CD4-positive, alpha-beta T cell (primary cell): ENCODE measurements around the gene UQCRFS1. TPM values are rescaled to one million over a fixed set of nuclear protein-coding genes. Genes with fewer than 3 reads are reported as not detected.

Experiments used
- ATAC-seq: fragments of 200-7000 bp; cut with Tn5 transposase; one replicate; pipeline ENCODE4 v1.10.0; 2022; ENCODE audit warnings: mild to moderate bottlenecking; ENCODE audit not compliant: poor library complexity
- CTCF ChIA-PET: fragments of 350-600 bp; sonication (Branson Sonifier 250); formaldehyde crosslinking; loops from one replicate; lab custom pipeline; 2021; ENCODE audit warnings: antibody characterized with exemption, inconsistent platforms; lab: Charles Lee
- POLR2A ChIA-PET: fragments of 350-600 bp; sonication (Branson Sonifier 250); formaldehyde crosslinking; loops from one replicate; lab custom pipeline; 2021; ENCODE audit warnings: antibody characterized with exemption, inconsistent platforms; lab: Charles Lee
- DNase-seq, 14 experiments: peaks; one replicate each; pipeline ENCODE4 v3.0.0-alpha.2; 2013 to 2020; ENCODE audit warnings: mixed read lengths in 2 of 14
- H3K27ac ChIP-seq, 2 donors: one replicate each; pipeline versions ENCODE4 v1.5.1 to v1.7.0; 2013; ENCODE audit warnings: low read length in 2 of 2, low read depth in 1 of 2, mild to moderate bottlenecking in 1 of 2
- H3K27me3 ChIP-seq, 2 experiments: 1 replicate in 1 of 2; 2 replicates in 1 of 2; pipeline versions ENCODE4 v1.6.1 to v1.7.0; 2013; ENCODE audit warnings: low read length in 2 of 2, control low read depth in 1 of 2, mild to moderate bottlenecking in 1 of 2, moderate library complexity in 1 of 2; ENCODE audit not compliant: insufficient read depth in 2 of 2, control insufficient read depth in 1 of 2
- H3K36me3 ChIP-seq: one replicate; pipeline ENCODE4 v1.6.1; 2013; ENCODE audit warnings: low read length, control low read depth; ENCODE audit not compliant: insufficient read depth
- H3K4me1 ChIP-seq: one replicate; pipeline ENCODE4 v1.6.1; 2013; ENCODE audit warnings: low read length, control low read depth; ENCODE audit not compliant: insufficient read depth
- H3K4me3 ChIP-seq: one replicate; pipeline ENCODE4 v1.5.1; 2013; ENCODE audit warnings: mild to moderate bottlenecking, low read length, moderate library complexity
- H3K9me3 ChIP-seq, 2 experiments: 1 replicate in 1 of 2; 2 replicates in 1 of 2; pipeline versions ENCODE4 v1.6.1 to v1.7.0; 2013; ENCODE audit warnings: low read length in 2 of 2, mild to moderate bottlenecking in 2 of 2, control low read depth in 1 of 2, moderate library complexity in 1 of 2; ENCODE audit not compliant: control insufficient read depth in 1 of 2, insufficient read depth in 1 of 2
- H3K27ac Mint-ChIP-seq: one replicate; pipeline ENCODE4 v1.8.0; 2020; ENCODE audit warnings: mixed read lengths
- H3K27me3 Mint-ChIP-seq: one replicate; pipeline ENCODE4 v1.8.0; 2021; ENCODE audit warnings: mixed read lengths
- H3K36me3 Mint-ChIP-seq: one replicate; pipeline ENCODE4 v1.8.0; 2021; ENCODE audit warnings: low read depth, mixed read lengths
- H3K4me1 Mint-ChIP-seq: one replicate; pipeline ENCODE4 v1.8.0; 2021; ENCODE audit warnings: low read depth, mixed read lengths
- H3K4me3 Mint-ChIP-seq: one replicate; pipeline ENCODE4 v1.8.0; 2020; ENCODE audit warnings: mild to moderate bottlenecking, mixed read lengths
- H3K9me3 Mint-ChIP-seq: one replicate; pipeline ENCODE4 v1.8.0; 2020; ENCODE audit warnings: mixed read lengths
- intact Hi-C, 2 experiments: fragments of 100-400 bp; cut with DNase I in 1 of 2; cut with micrococcal nuclease in 1 of 2; formaldehyde crosslinking; loops; one replicate each; pipeline versions ENCODE4 v1.15.1 to v1.9.0; 2023 to 2025; cut with DNase I, micrococcal nuclease
- total RNA-seq, 174 experiments: library from RNA in 2 of 174; stranded (reverse) in 2 of 174; gene quantifications; one replicate each; pipeline ENCODE4 v1.2.3 and lab custom pipeline; 2021 to 2026
- TF ChIP-seq, protein P1 (sequence below): fragments of 200-600 bp; IDR thresholded peaks from one replicate; pipeline ENCODE4 v1.8.0; 2022; ENCODE audit warnings: antibody characterized with exemption, mild to moderate bottlenecking

UQCRFS1 gene
- total RNA-seq, 2 experiments from 2014 or later = 30.5 TPM

DNA sequence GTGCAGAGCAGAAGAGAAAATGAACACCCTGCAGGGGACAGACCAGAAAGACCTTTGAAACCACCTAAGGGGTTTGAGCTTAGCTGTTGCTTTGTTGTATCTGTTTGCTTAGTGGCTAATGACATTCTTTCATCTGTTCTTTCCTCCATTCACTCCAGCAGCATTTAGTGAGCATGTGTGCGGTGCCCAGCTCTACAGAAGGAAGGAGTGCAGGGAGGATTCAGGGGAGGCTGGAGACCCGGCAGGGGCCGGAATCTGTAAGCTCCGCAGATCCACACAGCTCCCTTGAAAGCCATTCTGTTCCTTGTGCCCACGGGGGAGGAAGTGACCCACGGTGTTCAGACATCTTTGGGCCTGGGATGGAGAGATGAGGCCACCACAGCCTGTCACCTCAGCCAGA is 27.5 kb downstream of the UQCRFS1 start:
- POLR2A ChIA-PET = no interaction called here
- Mint-ChIP-seq H3K27me3 (no peaks in the 10 kb centered on the region), H3K4me1 (no peaks in the 10 kb centered on the region), H3K9me3 (no peaks in the 10 kb centered on the region), H3K27ac (no peak overlapping the region), H3K36me3 (no peaks in the 10 kb centered on the region), H3K4me3 (no peak overlapping the region)
- CTCF ChIA-PET = no interaction called here
- Histone ChIP-seq H3K36me3 (no peaks in the 10 kb centered on the region), H3K4me3 (no peak overlapping the region), H3K27ac (no peak overlapping the region), H3K27me3 (no peaks in the 10 kb centered on the region), H3K9me3 (no peaks in the 10 kb centered on the region), H3K4me1 (no peaks in the 10 kb centered on the region)
- TF ChIP-seq, protein P1, sequence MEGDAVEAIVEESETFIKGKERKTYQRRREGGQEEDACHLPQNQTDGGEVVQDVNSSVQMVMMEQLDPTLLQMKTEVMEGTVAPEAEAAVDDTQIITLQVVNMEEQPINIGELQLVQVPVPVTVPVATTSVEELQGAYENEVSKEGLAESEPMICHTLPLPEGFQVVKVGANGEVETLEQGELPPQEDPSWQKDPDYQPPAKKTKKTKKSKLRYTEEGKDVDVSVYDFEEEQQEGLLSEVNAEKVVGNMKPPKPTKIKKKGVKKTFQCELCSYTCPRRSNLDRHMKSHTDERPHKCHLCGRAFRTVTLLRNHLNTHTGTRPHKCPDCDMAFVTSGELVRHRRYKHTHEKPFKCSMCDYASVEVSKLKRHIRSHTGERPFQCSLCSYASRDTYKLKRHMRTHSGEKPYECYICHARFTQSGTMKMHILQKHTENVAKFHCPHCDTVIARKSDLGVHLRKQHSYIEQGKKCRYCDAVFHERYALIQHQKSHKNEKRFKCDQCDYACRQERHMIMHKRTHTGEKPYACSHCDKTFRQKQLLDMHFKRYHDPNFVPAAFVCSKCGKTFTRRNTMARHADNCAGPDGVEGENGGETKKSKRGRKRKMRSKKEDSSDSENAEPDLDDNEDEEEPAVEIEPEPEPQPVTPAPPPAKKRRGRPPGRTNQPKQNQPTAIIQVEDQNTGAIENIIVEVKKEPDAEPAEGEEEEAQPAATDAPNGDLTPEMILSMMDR = no peak
- intact Hi-C loops = no loop called here
- DNase-seq (no peak), ATAC-seq (no peak)

DNA sequence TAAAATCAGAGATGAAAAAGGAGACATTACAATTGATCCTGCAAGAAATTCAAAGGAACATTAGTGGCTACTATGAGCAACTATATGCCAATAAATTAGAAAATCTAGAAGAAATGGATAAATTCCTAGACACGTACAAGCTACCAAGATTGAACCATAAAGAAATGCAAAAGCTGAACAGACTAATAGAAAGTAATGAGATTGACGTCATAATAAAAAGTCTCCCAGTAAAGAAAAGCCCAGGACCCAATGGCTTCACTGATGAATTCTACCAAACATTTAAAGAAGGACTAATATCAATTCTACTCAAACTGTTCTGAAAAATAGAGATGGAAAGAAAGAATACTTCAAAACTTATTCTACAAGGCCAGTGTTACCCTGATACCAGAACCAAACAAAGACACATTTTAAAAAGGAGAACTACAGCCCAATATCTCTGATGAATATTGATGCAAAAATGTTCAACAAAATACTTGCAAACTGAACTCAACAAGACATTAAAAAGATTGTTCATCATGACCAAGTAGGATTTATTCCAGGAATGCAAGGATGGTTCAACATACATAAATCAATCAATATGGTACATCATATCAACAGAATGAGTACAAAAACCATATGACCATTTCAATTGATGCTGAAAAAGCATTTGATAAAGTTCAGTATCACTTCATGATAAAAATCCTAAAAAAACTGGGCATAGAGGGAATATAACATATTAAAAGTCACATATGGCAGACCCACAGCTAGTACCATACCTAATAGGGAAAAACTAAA is 35.8 kb downstream of the UQCRFS1 start:
- DNase-seq (no peak), ATAC-seq (no peak)
- no peaks in the 10 kb centered on the region for H3K27me3 Mint-ChIP-seq
- no peak overlapping the region for H3K4me3 Mint-ChIP-seq
- Histone ChIP-seq H3K4me1 (no peaks in the 10 kb centered on the region), H3K4me3 (no peak overlapping the region), H3K36me3 (no peaks in the 10 kb centered on the region), H3K27me3 (no peaks in the 10 kb centered on the region), H3K9me3 (peaks cover 13 to 41% of the 10 kb centered on the region in 2 experiments), H3K27ac (no peak overlapping the region)
- CTCF ChIA-PET = no interaction called here
- peaks cover 14% of the 10 kb centered on the region for H3K36me3 Mint-ChIP-seq
- TF ChIP-seq, protein P1 = no peak
- peaks cover 26% of the 10 kb centered on the region for H3K9me3 Mint-ChIP-seq
- no peak overlapping the region for H3K27ac Mint-ChIP-seq
- POLR2A ChIA-PET = no interaction called here
- intact Hi-C loops = no loop called here
- no peaks in the 10 kb centered on the region for H3K4me1 Mint-ChIP-seq

DNA sequence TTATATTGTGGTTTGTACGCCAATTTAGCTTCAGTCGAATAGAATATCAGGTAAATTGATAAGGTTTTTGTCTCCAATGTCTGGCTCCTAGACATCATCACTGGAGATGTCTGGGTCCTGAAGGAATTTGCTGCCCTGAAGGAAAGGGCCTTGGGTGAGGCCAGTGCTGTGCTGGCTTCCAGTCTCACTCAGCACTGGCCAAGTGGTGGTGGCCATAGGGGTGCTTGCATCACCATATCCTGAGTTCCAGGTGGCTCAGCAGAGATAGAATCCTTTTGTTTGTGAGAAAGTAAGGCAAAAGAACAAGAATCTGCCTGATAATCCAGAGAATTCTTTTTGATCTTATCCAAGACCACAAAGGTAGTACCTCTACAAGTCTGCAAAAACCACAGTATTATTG is 39.1 kb downstream of the UQCRFS1 start:
- ATAC-seq (no peak), DNase-seq (no peak)
- CTCF ChIA-PET = no interaction called here
- Histone ChIP-seq H3K4me3 (no peak overlapping the region), H3K9me3 (peaks cover 13 to 55% of the 10 kb centered on the region in 2 experiments), H3K27ac (no peak overlapping the region), H3K27me3 (no peaks in the 10 kb centered on the region), H3K36me3 (no peaks in the 10 kb centered on the region), H3K4me1 (no peaks in the 10 kb centered on the region)
- no peak overlapping the region for H3K4me3 Mint-ChIP-seq
- peaks cover 14% of the 10 kb centered on the region for H3K36me3 Mint-ChIP-seq
- intact Hi-C loops = no loop called here
- H3K4me1 Mint-ChIP-seq = no peaks in the 10 kb centered on the region
- peaks cover 29% of the 10 kb centered on the region for H3K9me3 Mint-ChIP-seq
- no peak overlapping the region for H3K27ac Mint-ChIP-seq
- TF ChIP-seq, protein P1 = no peak
- POLR2A ChIA-PET = no interaction called here
- H3K27me3 Mint-ChIP-seq = no peaks in the 10 kb centered on the region
